Sigmoid colon (tissue), 3 donors: ENCODE data around the gene AATK.

Experiments used
- CTCF ChIP-seq, 4 experiments: fragments of 450-650 bp in 3 of 4; fragments of 200-600 bp in 1 of 4; IDR thresholded peaks; one replicate each; pipeline ENCODE4 v1.5.1; 2016 to 2019; ENCODE audit warnings: antibody characterized with exemption in 4 of 4, mild to moderate bottlenecking in 3 of 4, moderate library complexity in 2 of 4
- POLR2A ChIP-seq, 2 donors: fragments of 450-650 bp; IDR thresholded peaks; one replicate each; pipeline ENCODE4 v1.6.1; 2016; ENCODE audit warnings: antibody characterized with exemption in 2 of 2, mild to moderate bottlenecking in 2 of 2, moderate library complexity in 2 of 2

GRCh38 chr17:81180836-81181810, 15.1 kb upstream of the AATK start:
- TF ChIP-seq CTCF (IDR thresholded peaks at IDR 0.05), result no peak
- TF ChIP-seq POLR2A (IDR thresholded peaks at IDR 0.05), result no peak
